Liver (tissue), 9 donors: ENCODE data around the gene CATSPER1. TPM values are rescaled to one million over a fixed set of nuclear protein-coding genes. Genes with fewer than 3 reads are reported as not detected.

Experiments
- DNase-seq: peaks from one replicate; pipeline ENCODE4 v3.0.0-alpha.2; 2017; ENCODE audit warnings: low spot score
- H3K27ac ChIP-seq, 2 donors: one replicate each; pipeline ENCODE4 v1.7.0; 2013; ENCODE audit warnings: inconsistent platforms in 2 of 2, low read length in 2 of 2, control low read depth in 1 of 2, low read depth in 1 of 2, mild to moderate bottlenecking in 1 of 2
- H3K27me3 ChIP-seq, 4 donors: one replicate each; pipeline versions ENCODE4 v1.6.1 to v1.7.0; 2013; ENCODE audit warnings: low read length in 3 of 4, inconsistent platforms in 1 of 4, mild to moderate bottlenecking in 1 of 4, moderate library complexity in 1 of 4; ENCODE audit not compliant: control insufficient read depth in 4 of 4, insufficient read depth in 4 of 4
- H3K36me3 ChIP-seq, 4 donors: one replicate each; pipeline versions ENCODE4 v1.6.1 to v1.7.0; 2013; ENCODE audit warnings: low read length in 3 of 4, mild to moderate bottlenecking in 3 of 4, low read depth in 1 of 4, moderate library complexity in 1 of 4; ENCODE audit not compliant: control insufficient read depth in 4 of 4, insufficient read depth in 3 of 4
- H3K4me1 ChIP-seq, 4 donors: one replicate each; pipeline versions ENCODE4 v1.6.1 to v1.7.0; 2013; ENCODE audit warnings: low read length in 3 of 4, mild to moderate bottlenecking in 3 of 4, moderate library complexity in 1 of 4; ENCODE audit not compliant: control insufficient read depth in 4 of 4, insufficient read depth in 4 of 4
- H3K4me3 ChIP-seq, 3 donors: one replicate each; pipeline versions ENCODE4 v1.6.1 to v1.7.0; 2013; ENCODE audit warnings: low read length in 3 of 3, control low read depth in 1 of 3, low read depth in 1 of 3, mild to moderate bottlenecking in 1 of 3
- H3K9ac ChIP-seq, 2 donors: one replicate each; pipeline ENCODE4 v1.7.0; 2013; ENCODE audit warnings: low read length in 2 of 2, mild to moderate bottlenecking in 2 of 2, moderate library complexity in 2 of 2, control low read depth in 1 of 2, low read depth in 1 of 2
- H3K9me3 ChIP-seq, 4 donors: one replicate each; pipeline versions ENCODE4 v1.6.1 to v1.7.0; 2013; ENCODE audit warnings: low read length in 3 of 4; ENCODE audit not compliant: control insufficient read depth in 4 of 4
- CTCF ChIP-seq: fragments of 150-350 bp; IDR thresholded peaks from 2 replicates; pipeline ENCODE4 v1.5.1; 2017; ENCODE audit warnings: improper control_type of control experiment, low read depth, low read length; ENCODE audit not compliant: missing input control
- FOXA1 ChIP-seq: IDR thresholded peaks from 2 replicates; pipeline ENCODE4 v1.6.1; 2016; ENCODE audit warnings: antibody characterized with exemption
- FOXA2 ChIP-seq: IDR thresholded peaks from 2 replicates; pipeline ENCODE4 v1.6.1; 2016; ENCODE audit warnings: antibody characterized with exemption
- GABPA ChIP-seq, 2 donors: IDR thresholded peaks in 1 of 2; conservative IDR thresholded peaks in 1 of 2; 2 replicates each; pipeline ENCODE4 v1.6.1; 2016; ENCODE audit warnings: antibody characterized with exemption in 2 of 2, mild to moderate bottlenecking in 1 of 2, moderate library complexity in 1 of 2
- HNF4A ChIP-seq, 2 donors: conservative IDR thresholded peaks; 2 replicates each; pipeline ENCODE4 v1.6.1; 2016; ENCODE audit warnings: antibody characterized with exemption in 2 of 2, mild to moderate bottlenecking in 2 of 2
- JUND ChIP-seq, 2 donors: IDR thresholded peaks; 2 replicates each; pipeline ENCODE4 v1.6.1; 2016; ENCODE audit warnings: antibody characterized with exemption in 2 of 2
- NR2F2 ChIP-seq: IDR thresholded peaks from 2 replicates; pipeline ENCODE4 v1.6.1; 2016; ENCODE audit warnings: antibody characterized with exemption
- RAD21 ChIP-seq, 2 donors: IDR thresholded peaks; 2 replicates each; pipeline ENCODE4 v1.6.1; 2016; ENCODE audit warnings: antibody characterized with exemption in 2 of 2, mild to moderate bottlenecking in 2 of 2
- RXRA ChIP-seq, 2 donors: IDR thresholded peaks; 2 replicates each; pipeline ENCODE4 v1.6.1; 2017 to 2018; ENCODE audit warnings: antibody characterized with exemption in 2 of 2, mild to moderate bottlenecking in 1 of 2
- SP1 ChIP-seq: IDR thresholded peaks from 2 replicates; pipeline ENCODE4 v1.6.1; 2018; ENCODE audit warnings: antibody characterized with exemption, mild to moderate bottlenecking
- TAF1 ChIP-seq: conservative IDR thresholded peaks from 2 replicates; pipeline ENCODE4 v1.6.1; 2016; ENCODE audit warnings: antibody characterized with exemption, mild to moderate bottlenecking
- YY1 ChIP-seq: IDR thresholded peaks from 2 replicates; pipeline ENCODE4 v1.6.1; 2016; ENCODE audit warnings: antibody characterized with exemption, mild to moderate bottlenecking
- WGBS: extraction: QIAGEN DNeasy Blood & Tissue Kit; methylation state at CpG from one replicate; pipeline ENCODE4 v1.1.7; 2013; 5-methylcytosine and 5-hydroxymethylcytosine counted together
- polyA plus RNA-seq, 2 donors: library from polyadenylated mRNA; stranded (reverse) in 1 of 2; unstranded in 1 of 2; fragments of 200-250 nt in 1 of 2; fragments of >200 nt in 1 of 2; fragmentation: Nextera tagmentation in 1 of 2; extraction: Ambion mirVana in 1 of 2; gene quantifications; one replicate each; pipeline versions ENCODE4 v1.2.1 to v1.2.3, GENCODE V29; 2013 to 2015
- total RNA-seq, 2 donors: library from RNA; depleted of rRNA; stranded (reverse); fragments of >200 nt; gene quantifications; one replicate each; pipeline ENCODE4 v1.2.3, GENCODE V29; 2014
- TF ChIP-seq, protein P1 (sequence below): IDR thresholded peaks from 2 replicates; pipeline ENCODE4 v1.6.1; 2016; ENCODE audit warnings: antibody characterized with exemption
- donor health status: healthy.
- donor health status: healthy.
- donor health status: healthy.
- donor health status: healthy.
- donor health status: healthy.

CATSPER1 gene
- total and polyA plus RNA-seq, 4 donors, result 0.17 TPM; not detected in 3

GRCh38 chr11:65997286-65997685 lies 29.0 kb downstream of the CATSPER1 start:
- no peaks in the 10 kb centered on the region for H3K9me3 ChIP-seq
- H3K9ac ChIP-seq, result no peak overlapping the region
- peaks cover 2 to 35% (median 31%) of the 10 kb centered on the region in 4 donors for H3K36me3 ChIP-seq
- no peak overlapping the region for H3K27ac ChIP-seq
- no peak for TF ChIP-seq RAD21 (IDR thresholded peaks at IDR 0.05)
- TF ChIP-seq, protein P1, sequence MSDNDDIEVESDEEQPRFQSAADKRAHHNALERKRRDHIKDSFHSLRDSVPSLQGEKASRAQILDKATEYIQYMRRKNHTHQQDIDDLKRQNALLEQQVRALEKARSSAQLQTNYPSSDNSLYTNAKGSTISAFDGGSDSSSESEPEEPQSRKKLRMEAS, result no peak
- H3K27me3 ChIP-seq, result no peaks in the 10 kb centered on the region
- DNase-seq, result no peak
- WGBS, result 90% methylated on average over 2 of the region's 2 CpGs
- peaks cover 0 to 17% (median 9%) of the 10 kb centered on the region in 4 donors for H3K4me1 ChIP-seq
- H3K4me3 ChIP-seq, result no peak overlapping the region

DNA sequence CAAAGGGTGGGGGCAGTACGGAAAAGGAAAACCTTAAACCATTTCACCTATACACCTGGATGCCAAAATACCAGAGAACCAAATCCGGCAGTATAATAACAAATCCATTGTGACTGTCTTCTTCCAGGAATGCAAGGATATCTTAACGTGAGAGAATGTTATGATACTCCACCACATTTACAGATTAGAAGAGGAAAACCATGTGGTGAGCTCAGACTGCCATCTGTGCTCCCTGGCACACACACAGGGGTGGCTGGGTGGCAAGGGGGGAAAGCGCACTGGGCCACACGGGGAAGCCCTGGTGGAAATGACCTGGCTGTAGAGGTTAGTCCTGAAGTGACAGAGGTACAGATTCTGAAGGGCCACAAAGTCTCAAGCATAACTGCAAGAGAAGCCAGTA lies 34.2 kb downstream of the CATSPER1 start:
- Histone ChIP-seq H3K27me3 (no peaks in the 10 kb centered on the region), H3K36me3 (peaks cover 0 to 3% (median under 1%) of the 10 kb centered on the region in 4 donors), H3K27ac (no peak overlapping the region), H3K9me3 (no peaks in the 10 kb centered on the region), H3K9ac (no peak overlapping the region), H3K4me1 (no peaks in the 10 kb centered on the region), H3K4me3 (no peak overlapping the region)
- 86% methylated on average over 5 of the region's 5 CpGs for WGBS
- DNase-seq, result no peak
- TF ChIP-seq TAF1, result no peak
- no peak for TF ChIP-seq JUND (IDR thresholded peaks at IDR 0.05)
- TF ChIP-seq, protein P1, result no peak
- no peak for TF ChIP-seq YY1
- TF ChIP-seq GABPA (IDR thresholded peaks at IDR 0.05 in 1 of 2, conservative IDR thresholded peaks at IDR 0.05 in 1 of 2), result no peak
- no peak for TF ChIP-seq CTCF
- TF ChIP-seq RXRA (IDR thresholded peaks at IDR 0.05), result no peak
- no peak for TF ChIP-seq FOXA2
- no peak for TF ChIP-seq NR2F2
- TF ChIP-seq SP1, result no peak

- H3K36me3 ChIP-seq, result peaks cover 0 to 2% (median 0%) of the 10 kb centered on the region in 4 donors
- no peak overlapping the region for H3K9ac ChIP-seq
- no peak overlapping the region for H3K27ac ChIP-seq
- H3K9me3 ChIP-seq, result no peaks in the 10 kb centered on the region
- TF ChIP-seq RXRA (IDR thresholded peaks at IDR 0.05) (peak in 1 of 2 donors; percentile 22), GABPA (IDR thresholded peaks at IDR 0.05 in 1 of 2, conservative IDR thresholded peaks at IDR 0.05 in 1 of 2) (peak in 1 of 2 donors; percentile 65), RAD21 (IDR thresholded peaks at IDR 0.05) (peak; percentile 98), YY1 (no peak), FOXA1 (no peak), CTCF (peak; percentile 99), HNF4A (conservative IDR thresholded peaks at IDR 0.05) (peak in 1 of 2 donors; percentile 5)
- H3K27me3 ChIP-seq, result no peaks in the 10 kb centered on the region
- DNase-seq, result peak; percentile 93
- WGBS, result 18% methylated on average over 10 of the region's 10 CpGs
- no peaks in the 10 kb centered on the region for H3K4me1 ChIP-seq
- no peak overlapping the region for H3K4me3 ChIP-seq
Measured at GRCh38 chr11:65988791-65989592, 37.3 kb downstream of the CATSPER1 start.
